C4-2B (cell line): ENCODE data around the gene FAM234B.

ENCODE experiments used
- H3K27ac ChIP-seq: fragments of 450-650 bp; 2 replicates; pipeline ENCODE4 v1.5.1; 2017
- CTCF ChIP-seq: fragments of 450-650 bp; conservative IDR thresholded peaks from 2 replicates; pipeline ENCODE4 v1.5.1; 2017; ENCODE audit warnings: mild to moderate bottlenecking
- ZFX ChIP-seq: fragments of 450-650 bp; IDR thresholded peaks from 2 replicates; pipeline ENCODE4 v1.6.1; 2017

The FAM234B gene

GRCh38 chr12:13100882-13101769 lies 56.9 kb downstream of the FAM234B start:
- TF ChIP-seq ZFX (peak; percentile 42), CTCF (no peak)
- peak overlapping the region; percentile 73 for H3K27ac ChIP-seq

- TF ChIP-seq ZFX = no peak
- no peak for TF ChIP-seq CTCF
- peak overlapping the region; percentile 73 for H3K27ac ChIP-seq
These were observed 57.7 kb downstream of the FAM234B start for GRCh38 chr12:13101821-13102375.

- TF ChIP-seq CTCF (no peak), ZFX (no peak)
- peak overlapping the region; percentile 73; the same call in 1 of the 2 replicates for H3K27ac ChIP-seq
These were observed 58.4 kb downstream of the FAM234B start for GRCh38 chr12:13102461-13103195.

GRCh38 chr12:13103391-13104033 lies 59.3 kb downstream of the FAM234B start, which contains the start of gene GSG1:
Gene GSG1, minus strand, starts transcription at chr12:13103667. Its CDS starts 155 bp downstream, at chr12:13103512.
- peak within 1 kb of the TSS; percentile 73; the same call in 1 of the 2 replicates for H3K27ac ChIP-seq
- TF ChIP-seq ZFX (no peak), CTCF (no peak)

GRCh38 chr12:13104409-13104808 lies 60.2 kb downstream of the FAM234B start:
- TF ChIP-seq CTCF (no peak), ZFX (no peak)
- no peak overlapping the region for H3K27ac ChIP-seq

GRCh38 chr12:13105781-13106180 lies 61.6 kb downstream of the FAM234B start:
- TF ChIP-seq CTCF (no peak), ZFX (no peak)
- H3K27ac ChIP-seq = no peak overlapping the region
